Neural cell (in vitro differentiated cells): ENCODE data around the gene RELA. TPM values are rescaled to one million over a fixed set of nuclear protein-coding genes. Genes with fewer than 3 reads are reported as not detected.

Experiments
- H2AFZ ChIP-seq: fragments of 200-600, 300-800 bp; sonication (generic), shearing (Covaris generic); 2 replicates; pipeline ENCODE4 v1.6.0; 2014; ENCODE audit warnings: low read depth, mild to moderate bottlenecking, antibody characterized with exemption, low read length, moderate library complexity
- H3F3A ChIP-seq: fragments of 200-600 bp; shearing (Covaris generic); 2 replicates; pipeline ENCODE4 v1.6.1; 2016; ENCODE audit warnings: mild to moderate bottlenecking, moderate library complexity, mixed read lengths, antibody characterized with exemption, low read length; ENCODE audit not compliant: insufficient read depth, poor library complexity, severe bottlenecking
- H3K27ac ChIP-seq: fragments of 200-600, 300-800 bp; sonication (generic), shearing (Covaris generic); 2 replicates; pipeline ENCODE4 v1.5.1; 2014; ENCODE audit warnings: mild to moderate bottlenecking, low read length, moderate library complexity
- H3K27me3 ChIP-seq: fragments of 300-800, 200-600 bp; sonication (generic), shearing (Covaris generic); 2 replicates; pipeline ENCODE4 v1.6.0; 2014; ENCODE audit warnings: mild to moderate bottlenecking, low read depth, low read length, moderate library complexity; ENCODE audit not compliant: insufficient read depth
- H3K36me3 ChIP-seq: fragments of 300-800, 200-600 bp; sonication (generic), shearing (Covaris generic); 2 replicates; pipeline ENCODE4 v1.5.1; 2014; ENCODE audit warnings: mild to moderate bottlenecking, antibody characterized with exemption, low read length, moderate library complexity; ENCODE audit not compliant: insufficient read depth
- H3K4me2 ChIP-seq: fragments of 300-800, 200-600 bp; sonication (generic), shearing (Covaris generic); 2 replicates; pipeline ENCODE4 v1.6.0; 2014; ENCODE audit warnings: mild to moderate bottlenecking, low read length
- H3K4me3 ChIP-seq: fragments of 300-800, 200-600 bp; sonication (generic), shearing (Covaris generic); 2 replicates; pipeline ENCODE4 v1.5.1; 2014; ENCODE audit warnings: mild to moderate bottlenecking, low read length, moderate library complexity
- H3K79me2 ChIP-seq: fragments of 200-600 bp; shearing (Covaris generic); replicated peaks from 2 replicates; pipeline ENCODE4 v1.6.0; 2014; ENCODE audit warnings: mild to moderate bottlenecking, low read length, moderate library complexity; ENCODE audit not compliant: insufficient read depth
- H3K9ac ChIP-seq: fragments of 300-800, 200-600 bp; sonication (generic), shearing (Covaris generic); 2 replicates; pipeline ENCODE4 v1.6.1; 2016; ENCODE audit warnings: mild to moderate bottlenecking, low read length, mixed read lengths
- H3K9me2 ChIP-seq: fragments of 200-600 bp; shearing (Covaris generic); 2 replicates; pipeline ENCODE4 v1.6.1; 2016; ENCODE audit warnings: mild to moderate bottlenecking, low read length, mixed read lengths; ENCODE audit not compliant: insufficient read depth
- H3K9me3 ChIP-seq: fragments of 200-600, 300-800 bp; sonication (generic), shearing (Covaris generic); 2 replicates; pipeline ENCODE4 v1.6.1; 2016; ENCODE audit warnings: mild to moderate bottlenecking, mixed run types, low read length, moderate library complexity, mixed read lengths
- H4K20me1 ChIP-seq: fragments of 200-600 bp; shearing (Covaris generic); 2 replicates; pipeline ENCODE4 v1.6.1; 2016; ENCODE audit warnings: mild to moderate bottlenecking, mixed run types; ENCODE audit not compliant: insufficient read depth
- CTCF ChIP-seq: fragments of 450-650 bp; IDR thresholded peaks from 2 replicates; pipeline ENCODE4 v1.5.1; 2014; ENCODE audit warnings: antibody characterized with exemption, mild to moderate bottlenecking, moderate library complexity; ENCODE audit not compliant: poor library complexity, severe bottlenecking
- EP300 ChIP-seq: fragments of 450-650 bp; conservative IDR thresholded peaks from 2 replicates; pipeline ENCODE4 v1.6.1; 2014; ENCODE audit warnings: antibody characterized with exemption, mild to moderate bottlenecking, moderate library complexity; ENCODE audit not compliant: poor library complexity, severe bottlenecking
- EZH2 ChIP-seq: fragments of 200-600, 300-800 bp; shearing (Covaris generic), sonication (generic); IDR thresholded peaks from 2 replicates; pipeline ENCODE4 v1.6.1; 2014; ENCODE audit warnings: antibody characterized with exemption, low read length, borderline replicate concordance, mild to moderate bottlenecking; ENCODE audit not compliant: insufficient read depth, poor library complexity, severe bottlenecking
- MXI1 ChIP-seq: fragments of 450-650 bp; conservative IDR thresholded peaks from 2 replicates; pipeline ENCODE4 v1.6.1; 2014; ENCODE audit warnings: antibody characterized with exemption, mild to moderate bottlenecking; ENCODE audit not compliant: poor library complexity, severe bottlenecking
- POLR2AphosphoS5 ChIP-seq: IDR thresholded peaks from 2 replicates; pipeline ENCODE4 v1.6.1; 2012
- RAD21 ChIP-seq: fragments of 450-650 bp; conservative IDR thresholded peaks from 2 replicates; pipeline ENCODE4 v1.6.1; 2014; ENCODE audit warnings: antibody characterized with exemption, mild to moderate bottlenecking, moderate library complexity
- REST ChIP-seq: IDR thresholded peaks from 2 replicates; pipeline ENCODE4 v1.6.1; 2012; ENCODE audit warnings: borderline replicate concordance
- SMC3 ChIP-seq: fragments of 450-650 bp; conservative IDR thresholded peaks from 2 replicates; pipeline ENCODE4 v1.6.1; 2014; ENCODE audit warnings: antibody characterized with exemption, mild to moderate bottlenecking, moderate library complexity; ENCODE audit not compliant: poor library complexity
- TAF1 ChIP-seq: IDR thresholded peaks from 2 replicates; pipeline ENCODE4 v1.6.1; 2012; ENCODE audit warnings: low read depth
- polyA plus RNA-seq: library from polyadenylated mRNA; depleted of rRNA; stranded (reverse); fragments of >200 nt; gene quantifications from 2 replicates; pipeline ENCODE4 v1.2.3, GENCODE V29; 2014

RELA gene
- polyA plus RNA-seq, 1 donor from 2014 or later = 19.3 TPM

- Histone ChIP-seq H3K9ac (no peak overlapping the region), H3K36me3 (no peaks in the 10 kb centered on the region), H3K79me2 (no peaks in the 10 kb centered on the region), H3K4me2 (no peak overlapping the region), H3F3A (no peaks in the 10 kb centered on the region), H3K9me3 (no peaks in the 10 kb centered on the region), H3K27ac (no peak overlapping the region), H3K27me3 (no peaks in the 10 kb centered on the region), H2AFZ (no peak overlapping the region), H3K9me2 (no peaks in the 10 kb centered on the region), H3K4me3 (no peak overlapping the region), H4K20me1 (no peaks in the 10 kb centered on the region)
- no peak for TF ChIP-seq EZH2
- no peak for TF ChIP-seq SMC3
- no peak for TF ChIP-seq POLR2AphosphoS5
- no peak for TF ChIP-seq RAD21
- TF ChIP-seq CTCF = no peak
- no peak for TF ChIP-seq REST
- no peak for TF ChIP-seq MXI1
- TF ChIP-seq TAF1 = no peak
- no peak for TF ChIP-seq EP300
Measured at GRCh38 chr11:65698205-65698604, 35.5 kb upstream of the RELA start.

- no peak overlapping the region for H2AFZ ChIP-seq
Measured at GRCh38 chr11:65696802-65697552, 34.3 kb upstream of the RELA start.

More at GRCh38 chr11:65696802-65697552, 34.3 kb upstream of the RELA start:
- no peak overlapping the region for H3K27ac ChIP-seq
- no peak overlapping the region for H3K9ac ChIP-seq
- H3K9me2 ChIP-seq = no peaks in the 10 kb centered on the region
- H3F3A ChIP-seq = no peaks in the 10 kb centered on the region
- H3K79me2 ChIP-seq = no peaks in the 10 kb centered on the region
- no peak overlapping the region for H3K4me2 ChIP-seq
- no peaks in the 10 kb centered on the region for H4K20me1 ChIP-seq
- no peaks in the 10 kb centered on the region for H3K27me3 ChIP-seq
- no peak overlapping the region for H3K4me3 ChIP-seq
- no peaks in the 10 kb centered on the region for H3K9me3 ChIP-seq
- H3K36me3 ChIP-seq = no peaks in the 10 kb centered on the region
- TF ChIP-seq CTCF (no peak), MXI1 (no peak), REST (no peak), RAD21 (no peak), SMC3 (no peak), TAF1 (no peak), EZH2 (no peak), EP300 (no peak), POLR2AphosphoS5 (no peak)
